Peyer's patch (tissue), 4 donors: Measurements from ENCODE around the gene FNBP1.

Source experiments
- POLR2A ChIP-seq, 2 donors: fragments of 450-650 bp; IDR thresholded peaks; one replicate each; pipeline ENCODE4 v1.5.1; 2017; ENCODE audit warnings: antibody characterized with exemption in 2 of 2, mild to moderate bottlenecking in 2 of 2, moderate library complexity in 2 of 2
- TF ChIP-seq, protein P1 (sequence below), 6 experiments: fragments of 450-650 bp in 4 of 6; fragments of 200-600 bp in 2 of 6; sonication (generic) in 1 of 6; IDR thresholded peaks; one replicate each; pipeline ENCODE4 v1.5.1; 2017 to 2019; ENCODE audit warnings: antibody characterized with exemption in 6 of 6, mild to moderate bottlenecking in 3 of 6, moderate library complexity in 1 of 6

DNA sequence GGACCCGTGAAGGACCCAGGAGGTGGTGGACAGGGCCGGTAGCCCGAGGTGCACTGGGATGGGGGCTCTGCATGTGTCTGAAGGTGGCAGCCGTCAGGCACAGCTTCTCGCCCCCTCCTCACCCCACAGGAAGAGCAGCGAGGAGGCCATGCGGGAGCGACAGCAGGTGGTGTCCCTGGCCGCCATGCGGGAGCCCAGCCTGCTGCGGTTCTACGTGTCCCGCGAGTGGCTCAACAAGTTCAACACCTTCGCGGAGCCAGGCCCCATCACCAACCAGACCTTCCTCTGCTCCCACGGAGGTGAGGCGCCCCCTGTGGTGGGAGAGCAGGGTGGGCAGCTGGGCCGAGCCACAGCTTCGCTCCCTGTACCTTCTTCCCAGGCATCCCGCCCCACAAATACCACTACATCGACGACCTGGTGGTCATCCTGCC, 167.8 kb downstream of the FNBP1 start:
- TF ChIP-seq, protein P1, sequence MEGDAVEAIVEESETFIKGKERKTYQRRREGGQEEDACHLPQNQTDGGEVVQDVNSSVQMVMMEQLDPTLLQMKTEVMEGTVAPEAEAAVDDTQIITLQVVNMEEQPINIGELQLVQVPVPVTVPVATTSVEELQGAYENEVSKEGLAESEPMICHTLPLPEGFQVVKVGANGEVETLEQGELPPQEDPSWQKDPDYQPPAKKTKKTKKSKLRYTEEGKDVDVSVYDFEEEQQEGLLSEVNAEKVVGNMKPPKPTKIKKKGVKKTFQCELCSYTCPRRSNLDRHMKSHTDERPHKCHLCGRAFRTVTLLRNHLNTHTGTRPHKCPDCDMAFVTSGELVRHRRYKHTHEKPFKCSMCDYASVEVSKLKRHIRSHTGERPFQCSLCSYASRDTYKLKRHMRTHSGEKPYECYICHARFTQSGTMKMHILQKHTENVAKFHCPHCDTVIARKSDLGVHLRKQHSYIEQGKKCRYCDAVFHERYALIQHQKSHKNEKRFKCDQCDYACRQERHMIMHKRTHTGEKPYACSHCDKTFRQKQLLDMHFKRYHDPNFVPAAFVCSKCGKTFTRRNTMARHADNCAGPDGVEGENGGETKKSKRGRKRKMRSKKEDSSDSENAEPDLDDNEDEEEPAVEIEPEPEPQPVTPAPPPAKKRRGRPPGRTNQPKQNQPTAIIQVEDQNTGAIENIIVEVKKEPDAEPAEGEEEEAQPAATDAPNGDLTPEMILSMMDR (IDR thresholded peaks at IDR 0.05) = no peak
- no peak for TF ChIP-seq POLR2A (IDR thresholded peaks at IDR 0.05)
